H1 (cell line): ENCODE results near the gene CHCHD6. TPM values are rescaled to one million over a fixed set of nuclear protein-coding genes. Genes with fewer than 3 reads are reported as not detected.

Source experiments
- CTCF ChIA-PET: fragments of 300-600 bp; sonication (Branson Sonifier 250); formaldehyde crosslinking; loops from one replicate; lab custom pipeline; 2021; ENCODE audit not compliant: partially characterized antibody; lab: Charles Lee
- POLR2A ChIA-PET: fragments of 300-600 bp; sonication (Branson Sonifier 250); formaldehyde crosslinking; loops from one replicate; lab custom pipeline; 2021; ENCODE audit warnings: inconsistent platforms; ENCODE audit not compliant: partially characterized antibody; lab: Charles Lee
- DNase-seq, 2 experiments: peaks; one replicate each; pipeline versions ENCODE4 v3.0.0 to v3.0.0-alpha.2; 2010 to 2022; ENCODE audit warnings: low spot score in 2 of 2, low read depth in 1 of 2, mixed read lengths in 1 of 2
- FAIRE-seq: peaks from 2 replicates; lab custom pipeline; 2011; peaks lifted over from hg19 to GRCh38; lab: Jason Lieb, UNC
- H2AFZ ChIP-seq: 2 replicates; pipeline ENCODE4 v1.8.1; 2012; ENCODE audit warnings: low read length, inconsistent platforms
- H2AK5ac ChIP-seq: 2 replicates; pipeline ENCODE4 v1.6.1; 2013; ENCODE audit warnings: low read depth, low read length
- H2BK120ac ChIP-seq: replicated peaks from 2 replicates; pipeline ENCODE3; 2013; ENCODE audit warnings: low read depth, low read length, inconsistent platforms
- H2BK12ac ChIP-seq: 2 replicates; pipeline ENCODE4 v1.6.1; 2013; ENCODE audit warnings: low read depth, low read length
- H2BK15ac ChIP-seq: 2 replicates; pipeline ENCODE4 v1.6.1; 2013; ENCODE audit warnings: low read length
- H2BK20ac ChIP-seq: 2 replicates; pipeline ENCODE4 v1.6.1; 2013; ENCODE audit warnings: low read length
- H2BK5ac ChIP-seq: 2 replicates; pipeline ENCODE4 v1.6.1; 2013; ENCODE audit warnings: low read depth, low read length
- H3K14ac ChIP-seq: 2 replicates; pipeline ENCODE4 v1.6.1; 2013; ENCODE audit warnings: inconsistent platforms; ENCODE audit not compliant: insufficient read length
- H3K18ac ChIP-seq: 2 replicates; pipeline ENCODE4 v1.6.1; 2013; ENCODE audit warnings: low read length; ENCODE audit errors: extremely low read depth
- H3K23ac ChIP-seq: 2 replicates; pipeline ENCODE4 v1.6.1; 2013; ENCODE audit warnings: inconsistent platforms; ENCODE audit not compliant: insufficient read length
- H3K23me2 ChIP-seq: 2 replicates; pipeline ENCODE4 v1.6.1; 2013; ENCODE audit warnings: low read depth, low read length
- H3K27ac ChIP-seq: 2 replicates; pipeline ENCODE4 v1.6.1; 2011; ENCODE audit warnings: low read depth, low read length, inconsistent platforms
- H3K27me3 ChIP-seq, 4 experiments: replicated peaks in 1 of 4; 1 replicate in 1 of 4; 2 replicates in 3 of 4; pipeline versions ENCODE4 v1.6.1 to v1.8.1; 2011 to 2013; ENCODE audit warnings: low read length in 3 of 4, mild to moderate bottlenecking in 3 of 4, inconsistent platforms in 2 of 4, mixed read lengths in 2 of 4, moderate library complexity in 1 of 4; ENCODE audit not compliant: control insufficient read depth in 3 of 4, insufficient read depth in 3 of 4; ENCODE audit errors: extremely low read depth in 1 of 4
- H3K36me3 ChIP-seq, 4 experiments: 2 replicates each; pipeline versions ENCODE4 v1.6.1 to v1.8.1; 2011 to 2013; ENCODE audit warnings: mild to moderate bottlenecking in 4 of 4, low read length in 3 of 4, moderate library complexity in 2 of 4, control low read depth in 1 of 4, inconsistent platforms in 1 of 4; ENCODE audit not compliant: insufficient read depth in 4 of 4, control insufficient read depth in 2 of 4
- H3K4ac ChIP-seq: replicated peaks from 2 replicates; pipeline ENCODE3; 2013; ENCODE audit warnings: low read length, low read depth, mixed read lengths, inconsistent platforms; ENCODE audit not compliant: insufficient read length
- H3K4me1 ChIP-seq, 4 experiments: replicated peaks in 1 of 4; 1 replicate in 1 of 4; 2 replicates in 3 of 4; pipeline versions ENCODE4 v1.6.1 to v1.8.1; 2011 to 2013; ENCODE audit warnings: low read length in 3 of 4, inconsistent platforms in 2 of 4, mixed read lengths in 1 of 4; ENCODE audit not compliant: insufficient read depth in 4 of 4, control insufficient read depth in 3 of 4
- H3K4me2 ChIP-seq, 2 experiments: 2 replicates each; pipeline versions ENCODE4 v1.6.1 to v1.8.1; 2011 to 2013; ENCODE audit warnings: low read depth in 2 of 2, low read length in 2 of 2, control low read depth in 1 of 2, inconsistent platforms in 1 of 2, mild to moderate bottlenecking in 1 of 2; ENCODE audit not compliant: insufficient read depth in 1 of 2
- H3K4me3 ChIP-seq, 4 experiments: fragments of 200-600, 300-600 bp in 1 of 4; sonication (generic), shearing (Covaris generic), sonication (Bioruptor Twin) in 1 of 4; 2 replicates each; pipeline versions ENCODE4 v1.5.1 to v1.8.1; 2011 to 2016; ENCODE audit warnings: low read length in 4 of 4, low read depth in 3 of 4, control low read depth in 2 of 4, inconsistent platforms in 2 of 4, mild to moderate bottlenecking in 2 of 4, mixed read lengths in 1 of 4, moderate library complexity in 1 of 4; ENCODE audit not compliant: insufficient read depth in 2 of 4; ENCODE audit errors: extremely low read depth in 1 of 4
- H3K56ac ChIP-seq: replicated peaks from 2 replicates; pipeline ENCODE3; 2013; ENCODE audit warnings: low read depth, mild to moderate bottlenecking, mixed read lengths, low read length, inconsistent platforms; ENCODE audit not compliant: insufficient read length
- H3K79me1 ChIP-seq: 2 replicates; pipeline ENCODE4 v1.6.1; 2013; ENCODE audit warnings: low read depth, low read length, control low read depth
- H3K79me2 ChIP-seq, 2 experiments: 2 replicates each; pipeline versions ENCODE4 v1.6.1 to v1.8.1; 2012 to 2013; ENCODE audit warnings: low read length in 2 of 2, mild to moderate bottlenecking in 2 of 2, inconsistent platforms in 1 of 2; ENCODE audit not compliant: insufficient read depth in 2 of 2, control insufficient read depth in 1 of 2
- H3K9ac ChIP-seq, 4 experiments: replicated peaks in 1 of 4; 1 replicate in 1 of 4; 2 replicates in 3 of 4; pipeline versions ENCODE4 v1.6.1 to v1.8.1; 2011 to 2013; ENCODE audit warnings: low read depth in 3 of 4, low read length in 3 of 4, control low read depth in 2 of 4, mild to moderate bottlenecking in 2 of 4, moderate library complexity in 2 of 4, inconsistent platforms in 1 of 4; ENCODE audit errors: extremely low read depth in 1 of 4
- H3K9me3 ChIP-seq, 2 experiments: 2 replicates each; pipeline versions ENCODE4 v1.6.1 to v1.8.1; 2012 to 2013; ENCODE audit warnings: mild to moderate bottlenecking in 2 of 2, moderate library complexity in 2 of 2, control low read depth in 1 of 2, inconsistent platforms in 1 of 2, low read depth in 1 of 2, low read length in 1 of 2, mixed read lengths in 1 of 2; ENCODE audit not compliant: insufficient read depth in 2 of 2
- H4K20me1 ChIP-seq, 2 experiments: replicated peaks in 1 of 2; 2 replicates each; pipeline versions ENCODE3 to v1.8.1; 2011 to 2013; ENCODE audit warnings: inconsistent platforms in 2 of 2, low read length in 2 of 2, mild to moderate bottlenecking in 1 of 2; ENCODE audit not compliant: insufficient read depth in 2 of 2, control insufficient read depth in 1 of 2
- H4K5ac ChIP-seq: 2 replicates; pipeline ENCODE4 v1.6.1; 2013; ENCODE audit warnings: low read length, low read depth, mixed read lengths, inconsistent platforms; ENCODE audit not compliant: insufficient read length
- H4K8ac ChIP-seq: 2 replicates; pipeline ENCODE4 v1.8.0; 2013; ENCODE audit warnings: mild to moderate bottlenecking, moderate library complexity, low read length, inconsistent platforms; ENCODE audit not compliant: insufficient read depth; ENCODE audit errors: extremely low read depth
- H4K91ac ChIP-seq: replicated peaks from 2 replicates; pipeline ENCODE3; 2013; ENCODE audit warnings: low read length, mixed read lengths, inconsistent platforms; ENCODE audit not compliant: insufficient read length
- BRCA1 ChIP-seq: IDR thresholded peaks from 2 replicates; pipeline ENCODE4 v1.6.1; 2012; ENCODE audit warnings: low read depth, low read length, improper control_type of control experiment
- EZH2 ChIP-seq: fragments of 200-600 bp; sonication (generic); IDR thresholded peaks from 2 replicates; pipeline ENCODE4 v1.7.1; 2012; ENCODE audit warnings: low read depth, mild to moderate bottlenecking, moderate library complexity, low read length, inconsistent platforms; ENCODE audit not compliant: severe bottlenecking
- KDM5A ChIP-seq: fragments of 200-600 bp; IDR thresholded peaks from 2 replicates; pipeline ENCODE4 v1.7.1; 2012; ENCODE audit warnings: mild to moderate bottlenecking, low read length, inconsistent platforms, mixed read lengths
- SP4 ChIP-seq: IDR thresholded peaks from 2 replicates; pipeline ENCODE4 v1.6.1; 2012; ENCODE audit warnings: low read length, inconsistent platforms
- TCF12 ChIP-seq: IDR thresholded peaks from 2 replicates; pipeline ENCODE4 v1.6.1; 2011; ENCODE audit warnings: low read depth, mild to moderate bottlenecking, low read length
- WGBS, 2 experiments: shearing (Covaris generic) in 1 of 2; methylation state at CpG; one replicate each; pipeline versions ENCODE4 v1.1.6 to v1.1.7; 2013 to 2015; ENCODE audit warnings: low lambda C conversion rate in 2 of 2, mixed read lengths in 2 of 2, inconsistent platforms in 1 of 2, low coverage in 1 of 2, missing lambda C conversion rate in 1 of 2; ENCODE audit not compliant: insufficient replicate concordance in 2 of 2, insufficient coverage in 1 of 2, insufficient read length in 1 of 2; ENCODE audit errors: extremely low coverage in 1 of 2, missing lambda C conversion rate in 1 of 2; 5-methylcytosine and 5-hydroxymethylcytosine counted together
- polyA plus RNA-seq, 7 experiments: library from polyadenylated mRNA; depleted of rRNA in 3 of 7; stranded (reverse) in 5 of 7; unstranded in 2 of 7; fragments of >200 nt in 5 of 7; fragments of 200-250 nt in 2 of 7; gene quantifications; 1 replicate in 5 of 7; 2 replicates in 1 of 7; 4 replicates in 1 of 7; pipeline versions ENCODE4 v1.2.1 to v1.2.3, GENCODE V29; 2011 to 2013; ENCODE audit warnings: missing spikeins in 2 of 7, mixed read lengths in 2 of 7
- total RNA-seq: library from RNA; stranded (reverse); fragmentation: NEBNext Ultra II Directional; extraction: Animal tissue kit (Norgen Biotek cat#: 25700); gene quantifications from 2 replicates; pipeline ENCODE4 v1.2.1, GENCODE V29; 2021
- TF ChIP-seq, protein P1 (sequence below): IDR thresholded peaks from 2 replicates; pipeline ENCODE4 v1.6.1; 2012; ENCODE audit warnings: inconsistent platforms
- TF ChIP-seq, protein P2 (sequence below): IDR thresholded peaks from 2 replicates; pipeline ENCODE4 v1.6.1; 2012; ENCODE audit warnings: low read length, inconsistent platforms

Gene CHCHD6
- total and polyA plus RNA-seq, 2 of the 8 experiments (the other 6 are each of a cell fraction or from before 2014, with no cell fraction given), result 32.4 to 37.6 TPM

DNA sequence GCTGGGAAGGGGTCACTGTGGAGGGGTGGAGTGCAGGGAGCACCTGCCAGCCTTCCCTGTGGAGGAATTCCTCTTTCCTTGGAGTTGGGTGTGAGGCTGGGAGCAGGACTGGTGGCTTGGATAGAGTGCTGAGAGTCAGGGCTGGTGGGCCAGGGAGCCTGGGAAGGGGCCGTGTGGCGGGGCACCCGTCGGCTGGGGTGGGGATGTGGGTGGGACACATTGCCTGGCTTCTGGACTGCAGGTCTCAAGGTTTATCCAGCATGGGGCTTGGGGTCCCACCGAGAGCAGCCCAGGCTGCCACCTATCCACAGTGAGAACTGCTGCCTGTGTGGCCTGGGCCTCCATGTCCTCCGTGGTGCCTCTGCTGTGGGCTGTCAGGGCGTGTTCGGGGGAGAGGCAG lies 283.6 kb downstream of the CHCHD6 start:
- Histone ChIP-seq H3K4ac (no peak overlapping the region), H4K20me1 (peaks cover 26 to 57% of the 10 kb centered on the region in 2 experiments), H2BK120ac (no peak overlapping the region), H3K27me3 (no peaks in the 10 kb centered on the region), H3K14ac (no peak overlapping the region), H2BK20ac (no peak overlapping the region), H3K4me1 (peaks cover 0 to 19% (median 8%) of the 10 kb centered on the region in 4 experiments; a peak in 5 of 7 replicates), H3K23ac (no peak overlapping the region), H3K23me2 (peaks cover 4% of the 10 kb centered on the region; the same call in 1 of the 2 replicates), H3K27ac (no peak overlapping the region), H3K18ac (no peak overlapping the region), H2AFZ (no peak overlapping the region), H2BK15ac (no peak overlapping the region), H2BK12ac (no peak overlapping the region), H3K9ac (no peak overlapping the region), H3K56ac (no peak overlapping the region), H3K36me3 (peaks cover 2 to 16% (median 11%) of the 10 kb centered on the region in 4 experiments; a peak in 6 of 8 replicates), H3K79me2 (peaks cover 8 to 62% of the 10 kb centered on the region in 2 experiments; a peak in 3 of 4 replicates), H3K9me3 (no peaks in the 10 kb centered on the region), H2AK5ac (no peak overlapping the region), H4K8ac (no peak overlapping the region), H3K4me2 (no peak overlapping the region), H3K79me1 (peaks cover 34% of the 10 kb centered on the region), H4K91ac (no peak overlapping the region), H4K5ac (no peak overlapping the region), H3K4me3 (no peak overlapping the region), H2BK5ac (no peak overlapping the region)
- ChIA-PET CTCF (interaction anchor here (2.7 to 10.0 kb wide), 2 partner anchors 8 to 235 kb away, joined by 13 to 74 read pairs; no protein-coding TSS in a partner anchor), POLR2A (interaction anchor here (1.2 kb wide), 1 partner anchor 13 kb away, joined by 3 read pairs; no protein-coding TSS in a partner anchor)
- WGBS, 2 experiments, result 94% methylated on average over 3 of the region's 8 CpGs; no CpG with 5 or more reads in 1 of the 2 experiments
- TF ChIP-seq, protein P1, sequence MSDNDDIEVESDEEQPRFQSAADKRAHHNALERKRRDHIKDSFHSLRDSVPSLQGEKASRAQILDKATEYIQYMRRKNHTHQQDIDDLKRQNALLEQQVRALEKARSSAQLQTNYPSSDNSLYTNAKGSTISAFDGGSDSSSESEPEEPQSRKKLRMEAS, result no peak
- no peak for TF ChIP-seq SP4
- no peak for TF ChIP-seq KDM5A
- TF ChIP-seq, protein P2, sequence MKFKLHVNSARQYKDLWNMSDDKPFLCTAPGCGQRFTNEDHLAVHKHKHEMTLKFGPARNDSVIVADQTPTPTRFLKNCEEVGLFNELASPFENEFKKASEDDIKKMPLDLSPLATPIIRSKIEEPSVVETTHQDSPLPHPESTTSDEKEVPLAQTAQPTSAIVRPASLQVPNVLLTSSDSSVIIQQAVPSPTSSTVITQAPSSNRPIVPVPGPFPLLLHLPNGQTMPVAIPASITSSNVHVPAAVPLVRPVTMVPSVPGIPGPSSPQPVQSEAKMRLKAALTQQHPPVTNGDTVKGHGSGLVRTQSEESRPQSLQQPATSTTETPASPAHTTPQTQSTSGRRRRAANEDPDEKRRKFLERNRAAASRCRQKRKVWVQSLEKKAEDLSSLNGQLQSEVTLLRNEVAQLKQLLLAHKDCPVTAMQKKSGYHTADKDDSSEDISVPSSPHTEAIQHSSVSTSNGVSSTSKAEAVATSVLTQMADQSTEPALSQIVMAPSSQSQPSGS, result no peak
- TF ChIP-seq BRCA1, result no peak
- TF ChIP-seq EZH2, result no peak
- no peak for TF ChIP-seq TCF12
- no peak for DNase-seq
- FAIRE-seq, result no peak
